ENCODE data around the gene SECISBP2L. TPM values are rescaled to one million over a fixed set of nuclear protein-coding genes. Genes with fewer than 3 reads are reported as not detected.

Gene SECISBP2L
- total and polyA plus RNA-seq, 9 of the 15 experiments (the other 6 are each of a cell fraction or from before 2014, with no cell fraction given) = 0.55 to 14.1 (median 10.4) TPM

GRCh38 chr15:48940508-48940907 is 105.7 kb downstream of the SECISBP2L start (continued):
- TF ChIP-seq FOSL1 (tag; conservative IDR thresholded peaks at IDR 0.05) (peak; percentile 88), HNRNPLL (IDR thresholded peaks at IDR 0.05; ENCODE audit: low read depth, low read length, poor library complexity, severe bottlenecking) (no peak), ZBTB8A (IDR thresholded peaks at IDR 0.05; ENCODE audit: partially characterized antibody) (no peak), JUN (IDR thresholded peaks at IDR 0.05; ENCODE audit: borderline replicate concordance, low read depth, low read length) (0 out of 2 replicates have a peak, but pooled peaks have one; percentile 39), JUN (CRISPR knock-in tag; IDR thresholded peaks at IDR 0.05; ENCODE audit: borderline replicate concordance) (no peak), ARID1B (IDR thresholded peaks at IDR 0.05) (no peak)

GRCh38 chr15:48939648-48940047 is 106.6 kb downstream of the SECISBP2L start:
- TF ChIP-seq ATF3 (IDR thresholded peaks at IDR 0.05) (0 out of 2 replicates have a peak, but pooled peaks have one; percentile 19), ATF3 (CRISPR knock-in tag; conservative IDR thresholded peaks at IDR 0.05) (no peak), JUND (IDR thresholded peaks at IDR 0.05; ENCODE audit: borderline replicate concordance, low read depth, low read length) (peak; percentile 29; the same call in 1 of the 2 replicates), JUND (tag; IDR thresholded peaks at IDR 0.05; ENCODE audit: borderline replicate concordance, low read depth, low read length) (no peak), SLC30A9 (CRISPR knock-in tag; IDR thresholded peaks at IDR 0.05) (no peak), MEIS2 (IDR thresholded peaks at IDR 0.05; ENCODE audit: partially characterized antibody) (peak; percentile 10), FOSL1 (tag; conservative IDR thresholded peaks at IDR 0.05) (peak; percentile 73; the same call in 1 of the 2 replicates), ZNF668 (CRISPR knock-in tag; IDR thresholded peaks at IDR 0.05) (no peak)
- ChIA-PET CTCF (ENCODE audit: low intra/inter-chr PET ratio) (no interaction called here), POLR2A (interaction anchor here (0.7 kb wide), 1 partner anchor 62 kb away, joined by 4 read pairs; the partner anchor contains the start of gene EID1)
- 43% methylated on average over 4 of the region's 4 CpGs for WGBS (ENCODE audit: insufficient coverage, low coverage, missing lambda C conversion rate)
- no peak for ATAC-seq
- H3K9ac ChIP-seq (ENCODE audit: insufficient read depth in 1 of 2, low read depth in 2 of 2, low read length in 2 of 2) = no peak overlapping the region
- no peak overlapping the region for H3K4me2 ChIP-seq (ENCODE audit: insufficient read depth, low read length)
- H3K36me3 ChIP-seq (ENCODE audit: control insufficient read depth, insufficient read depth, low read length) = no peaks in the 10 kb centered on the region
- H2AFZ ChIP-seq (ENCODE audit: low read depth, low read length) = no peak overlapping the region
- intact Hi-C loops (cut with micrococcal nuclease) (no loop called here), in situ Hi-C loops (cut with MboI) (no loop called here)
- no peak for FAIRE-seq
- no peak overlapping the region for H3K27ac ChIP-seq (ENCODE audit: extremely low read depth, low read depth, low read length)
- no peaks in the 10 kb centered on the region; a peak in 1 of 5 replicates for H3K27me3 ChIP-seq (ENCODE audit: control insufficient read depth in 2 of 2, insufficient read depth in 2 of 2, low read length in 2 of 2)
- no TSS peak for BruUV-seq (replicated peaks)
- H3K9me1 ChIP-seq (ENCODE audit: control insufficient read depth, insufficient read depth, low read length) = no peaks in the 10 kb centered on the region
- no peaks in the 10 kb centered on the region; a peak in 1 of 5 replicates for H3K4me1 ChIP-seq (replicated peaks in 1 of 2; ENCODE audit: control insufficient read depth in 2 of 2, insufficient read depth in 2 of 2, low read length in 2 of 2)
- DNase-seq (ENCODE audit: extremely low read depth in 1 of 4, low spot score in 3 of 4) = no peak
- no peaks in the 10 kb centered on the region for H3K79me2 ChIP-seq (ENCODE audit: control insufficient read depth, insufficient read depth, low read length)
- H4K20me1 ChIP-seq (replicated peaks; ENCODE audit: control insufficient read depth, insufficient read depth, low read length) = no peaks in the 10 kb centered on the region
- H3K9me3 ChIP-seq (replicated peaks; ENCODE audit: control insufficient read depth, insufficient read depth, low read depth, low read length) = no peaks in the 10 kb centered on the region
- H3K4me3 ChIP-seq = no peak overlapping the region
